Measurements from ENCODE around the gene CIC. TPM values are rescaled to one million over a fixed set of nuclear protein-coding genes. Genes with fewer than 3 reads are reported as not detected.

The CIC gene
- total RNA-seq, 1 experiment from 2014 or later, result 25.0 TPM

DNA sequence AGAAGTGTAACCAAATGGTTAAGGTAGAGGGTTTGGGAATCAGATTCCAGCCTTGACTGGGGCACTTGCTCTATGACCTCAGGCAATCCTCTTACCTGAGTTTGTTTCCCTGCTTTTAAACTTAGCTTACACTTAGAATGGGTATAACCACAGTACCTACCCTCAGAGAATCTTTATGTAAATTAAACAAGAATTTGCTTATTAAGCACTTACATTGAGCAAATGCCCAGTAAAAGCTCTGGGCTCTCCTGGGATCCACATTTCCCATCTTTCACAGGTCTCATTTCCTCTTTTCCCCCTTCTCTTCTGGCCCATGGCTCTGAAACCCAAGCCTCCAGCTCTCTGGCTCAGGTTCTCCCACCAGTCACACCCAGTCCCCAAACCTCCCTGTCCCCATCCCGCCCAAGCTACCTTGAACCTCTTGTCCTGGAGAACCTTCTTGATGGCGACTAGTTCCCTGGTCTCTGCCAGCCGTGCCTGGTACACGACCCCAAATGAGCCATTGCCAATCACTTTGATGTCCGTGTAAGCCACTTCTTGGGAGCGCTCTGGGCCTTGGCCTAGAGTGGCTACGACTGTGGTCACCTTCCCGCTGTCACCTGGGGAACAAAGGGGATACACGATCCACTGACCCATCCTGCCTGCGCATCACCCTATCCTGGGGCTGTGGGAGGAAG, 29.4 kb upstream of the CIC start:
- peak overlapping the region; percentile 76; the same call in 1 of the 2 replicates for H3K4me3 ChIP-seq (ENCODE audit: low read length)
- peaks cover 31% of the 10 kb centered on the region for H3K4me1 ChIP-seq (ENCODE audit: low read length)
- no peak overlapping the region for H3K9ac ChIP-seq (ENCODE audit: low read length)
- H4K20me1 ChIP-seq (ENCODE audit: insufficient read depth, low read depth, low read length), result peaks cover 10% of the 10 kb centered on the region; the same call in 1 of the 2 replicates
- no peaks in the 10 kb centered on the region for H3K9me3 ChIP-seq (ENCODE audit: low read length)
- no peaks in the 10 kb centered on the region for H3K27me3 ChIP-seq (ENCODE audit: low read length)
- DNase-seq, result peak; percentile 68
- H3K4me2 ChIP-seq (ENCODE audit: low read depth, low read length, poor library complexity, severe bottlenecking), result peak overlapping the region; percentile 86
- no peak overlapping the region for H2AFZ ChIP-seq (ENCODE audit: low read length)
- H3K79me2 ChIP-seq (ENCODE audit: low read length), result peaks cover 36% of the 10 kb centered on the region
- no peaks in the 10 kb centered on the region for H3K9me2 ChIP-seq (replicated peaks; ENCODE audit: insufficient read depth, low read length)
- H3K36me3 ChIP-seq (ENCODE audit: insufficient read depth, low read length), result peaks cover 20% of the 10 kb centered on the region
- H3K27ac ChIP-seq (ENCODE audit: low read length), result peak overlapping the region; percentile 19; the same call in 1 of the 2 replicates

DNA sequence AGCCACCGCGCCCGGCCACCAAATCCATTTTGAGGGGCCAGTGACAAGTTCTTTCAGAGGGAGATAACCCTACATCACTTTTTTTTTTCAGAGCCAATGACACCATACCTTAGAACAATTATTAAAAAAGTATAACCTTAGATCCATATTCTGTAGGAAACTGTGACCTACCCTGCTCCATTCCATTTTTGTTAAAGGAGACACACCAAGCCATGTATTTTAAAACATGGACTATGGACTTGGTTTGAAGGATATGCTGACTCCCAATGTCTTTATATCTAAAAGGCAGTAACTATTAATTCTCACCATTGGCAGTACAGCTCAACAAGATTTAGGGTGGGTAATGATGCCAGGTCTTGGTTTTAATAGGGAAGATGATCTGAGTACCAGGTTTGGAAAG, 27.8 kb upstream of the CIC start:
- peak overlapping the region; percentile 86 for H3K4me2 ChIP-seq (ENCODE audit: low read depth, low read length, poor library complexity, severe bottlenecking)
- no peaks in the 10 kb centered on the region for H3K27me3 ChIP-seq (ENCODE audit: low read length)
- peaks cover 10% of the 10 kb centered on the region; the same call in 1 of the 2 replicates for H4K20me1 ChIP-seq (ENCODE audit: insufficient read depth, low read depth, low read length)
- no peak overlapping the region for H2AFZ ChIP-seq (ENCODE audit: low read length)
- H3K9me2 ChIP-seq (replicated peaks; ENCODE audit: insufficient read depth, low read length), result no peaks in the 10 kb centered on the region
- peak overlapping the region; percentile 76 for H3K4me3 ChIP-seq (ENCODE audit: low read length)
- H3K36me3 ChIP-seq (ENCODE audit: insufficient read depth, low read length), result peaks cover 14% of the 10 kb centered on the region; the same call in 1 of the 2 replicates
- DNase-seq, result no peak
- peaks cover 37% of the 10 kb centered on the region for H3K4me1 ChIP-seq (ENCODE audit: low read length)
- H3K9ac ChIP-seq (ENCODE audit: low read length), result peak overlapping the region; percentile 77
- H3K79me2 ChIP-seq (ENCODE audit: low read length), result peaks cover 36% of the 10 kb centered on the region
- peak overlapping the region; percentile 35; the same call in 1 of the 2 replicates for H3K27ac ChIP-seq (ENCODE audit: low read length)
- no peaks in the 10 kb centered on the region for H3K9me3 ChIP-seq (ENCODE audit: low read length)

DNA sequence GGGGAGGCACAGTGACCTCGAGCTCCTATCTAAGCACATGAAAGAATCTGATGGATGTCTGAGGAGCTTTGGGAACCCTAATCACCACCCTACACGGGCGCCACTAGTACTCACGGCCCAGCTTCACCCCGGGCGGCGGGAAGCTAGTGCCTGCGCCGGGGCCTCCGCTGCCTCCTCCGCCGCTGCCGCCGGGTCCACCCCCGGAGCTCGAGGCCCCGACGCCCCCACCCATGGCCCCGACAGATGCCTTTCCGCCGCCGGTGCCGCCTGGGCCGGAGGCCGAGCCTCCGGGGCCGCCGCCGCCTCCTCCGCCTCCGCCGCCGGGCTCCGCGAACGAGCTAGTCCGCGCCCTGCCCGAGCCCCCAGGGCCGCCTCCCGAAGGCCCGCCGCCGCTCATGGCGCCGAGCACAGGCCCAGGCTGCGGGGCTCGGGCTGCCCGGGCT, 27.0 kb upstream of the CIC start:
- DNase-seq, result no peak
- Histone ChIP-seq H3K27me3 (ENCODE audit: low read length) (no peaks in the 10 kb centered on the region), H3K9me2 (replicated peaks; ENCODE audit: insufficient read depth, low read length) (no peaks in the 10 kb centered on the region), H3K9me3 (ENCODE audit: low read length) (no peaks in the 10 kb centered on the region), H3K4me1 (ENCODE audit: low read length) (peaks cover 37% of the 10 kb centered on the region), H3K79me2 (ENCODE audit: low read length) (peaks cover 36% of the 10 kb centered on the region), H3K27ac (ENCODE audit: low read length) (peak overlapping the region; percentile 35), H3K4me2 (ENCODE audit: low read depth, low read length, poor library complexity, severe bottlenecking) (peak overlapping the region; percentile 86), H4K20me1 (ENCODE audit: insufficient read depth, low read depth, low read length) (peaks cover 10% of the 10 kb centered on the region; the same call in 1 of the 2 replicates), H3K36me3 (ENCODE audit: insufficient read depth, low read length) (peaks cover 10% of the 10 kb centered on the region; the same call in 1 of the 2 replicates), H3K9ac (ENCODE audit: low read length) (peak overlapping the region; percentile 77), H3K4me3 (ENCODE audit: low read length) (peak overlapping the region; percentile 76), H2AFZ (ENCODE audit: low read length) (no peak overlapping the region)

DNA sequence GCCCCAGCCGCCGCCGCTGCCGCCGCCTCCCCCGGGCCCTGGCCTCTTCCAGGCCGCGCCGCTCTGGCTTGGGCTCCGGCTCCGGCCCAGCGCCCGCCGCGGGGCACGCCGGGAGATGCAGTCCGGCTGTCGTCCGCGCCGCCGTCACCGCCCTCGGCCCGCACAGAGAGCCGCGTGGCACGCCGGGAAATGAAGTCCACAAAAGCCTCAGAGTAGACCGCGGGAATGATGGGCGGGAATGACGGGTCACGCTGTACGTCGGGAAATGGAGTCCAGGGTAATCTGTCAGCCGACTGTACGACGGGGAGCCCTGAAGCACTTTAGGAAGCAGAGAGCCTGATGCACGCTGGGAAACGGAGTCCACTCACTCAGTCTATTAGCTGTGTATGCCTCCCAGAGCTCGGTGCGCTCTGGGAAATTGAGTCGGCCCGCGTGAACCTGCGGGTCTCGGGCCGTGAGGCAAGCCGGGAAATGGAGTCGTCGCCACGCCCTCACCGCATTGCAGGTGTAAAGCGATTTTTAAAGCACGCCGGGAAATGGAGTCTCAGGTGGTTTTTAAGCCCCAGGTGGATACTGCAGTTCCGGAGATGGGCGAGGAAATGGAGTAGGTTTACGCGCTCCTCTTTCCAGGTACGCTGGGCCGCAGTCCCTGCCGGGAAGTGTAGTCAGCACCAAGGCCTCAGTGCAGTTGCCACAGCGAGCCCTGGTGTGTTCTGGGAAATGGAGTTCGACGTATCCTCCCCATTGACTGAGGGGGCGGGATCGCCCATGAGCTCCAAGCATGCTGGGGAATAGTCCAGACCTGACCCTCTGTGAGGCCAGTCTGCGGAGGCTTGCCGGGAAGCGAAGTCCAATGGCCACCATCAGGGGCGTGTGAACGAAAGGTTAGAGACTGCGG, 26.3 kb upstream of the CIC start, which contains the start of gene GSK3A:
TSS of gene GSK3A (minus strand) at position 91 of the 898 bp plus-strand sequence. CDS start 137 bp downstream, outside the sequence.
- Histone ChIP-seq H3K4me3 (ENCODE audit: low read length) (peak within 1 kb of the TSS; percentile 76), H3K27me3 (ENCODE audit: low read length) (no peaks in the 10 kb centered on the region), H3K4me1 (ENCODE audit: low read length) (peaks cover 37% of the 10 kb centered on the region), H3K79me2 (ENCODE audit: low read length) (peaks cover 36% of the 10 kb centered on the region), H2AFZ (ENCODE audit: low read length) (no peak within 1 kb of the TSS), H3K36me3 (ENCODE audit: insufficient read depth, low read length) (peaks cover 10% of the 10 kb centered on the region; the same call in 1 of the 2 replicates), H3K9me3 (ENCODE audit: low read length) (no peaks in the 10 kb centered on the region), H3K4me2 (ENCODE audit: low read depth, low read length, poor library complexity, severe bottlenecking) (peak within 1 kb of the TSS; percentile 86), H4K20me1 (ENCODE audit: insufficient read depth, low read depth, low read length) (peaks cover 10% of the 10 kb centered on the region; the same call in 1 of the 2 replicates), H3K27ac (ENCODE audit: low read length) (peak within 1 kb of the TSS; percentile 92), H3K9me2 (replicated peaks; ENCODE audit: insufficient read depth, low read length) (no peaks in the 10 kb centered on the region), H3K9ac (ENCODE audit: low read length) (peak within 1 kb of the TSS; percentile 77)
- DNase-seq, result peak; percentile 99

DNA sequence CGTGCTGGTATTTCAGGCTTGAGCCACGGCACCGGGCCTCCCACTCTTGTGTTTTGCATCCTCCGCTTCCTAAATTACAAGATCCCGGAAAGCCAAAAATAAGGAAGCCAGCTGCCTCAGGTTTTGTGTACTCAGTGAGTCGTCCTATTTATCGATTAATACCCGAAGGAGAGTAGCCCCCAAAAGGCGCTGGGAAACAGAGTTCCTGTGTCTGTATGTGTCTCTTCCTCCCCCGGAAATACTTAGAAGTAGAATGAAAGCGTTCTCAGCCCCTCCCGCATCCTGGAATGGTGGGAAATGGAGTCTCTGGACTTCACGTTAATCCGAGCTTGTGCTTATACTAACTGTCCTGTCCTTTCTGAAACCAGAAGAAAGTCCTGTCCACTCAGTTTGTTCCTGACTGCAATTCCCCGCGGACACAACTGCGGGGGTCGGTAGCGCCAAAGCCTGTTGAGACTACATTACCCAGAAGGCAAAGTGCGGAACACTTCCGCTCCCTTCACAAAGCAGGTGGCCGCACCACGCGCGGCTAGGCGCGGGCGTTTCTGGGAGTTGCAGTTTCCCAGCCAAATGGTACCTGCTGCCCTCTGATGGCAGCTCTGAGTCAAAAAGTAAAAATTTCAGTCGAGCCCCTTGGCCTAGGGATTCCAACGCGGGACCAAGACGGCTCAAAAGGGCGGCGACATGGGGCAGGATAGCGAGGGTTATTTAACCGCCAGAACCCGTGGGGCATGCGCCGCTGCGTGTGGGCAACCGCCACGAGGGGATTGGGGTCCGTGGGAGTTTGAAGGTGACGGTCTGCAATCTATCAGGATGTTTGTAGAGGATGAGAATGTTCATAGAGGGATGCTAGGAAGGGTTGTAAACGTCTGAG, 24.5 kb upstream of the CIC start:
- H3K9me3 ChIP-seq (ENCODE audit: low read length), result no peaks in the 10 kb centered on the region
- peak overlapping the region; percentile 77 for H3K4me2 ChIP-seq (ENCODE audit: low read depth, low read length, poor library complexity, severe bottlenecking)
- H2AFZ ChIP-seq (ENCODE audit: low read length), result peak overlapping the region; percentile 26; the same call in 1 of the 2 replicates
- peak overlapping the region; percentile 92 for H3K27ac ChIP-seq (ENCODE audit: low read length)
- peaks cover 31% of the 10 kb centered on the region for H3K4me1 ChIP-seq (ENCODE audit: low read length)
- peak; percentile 98 for DNase-seq
- H3K27me3 ChIP-seq (ENCODE audit: low read length), result no peaks in the 10 kb centered on the region
- peak overlapping the region; percentile 73 for H3K9ac ChIP-seq (ENCODE audit: low read length)
- H3K4me3 ChIP-seq (ENCODE audit: low read length), result peak overlapping the region; percentile 76
- no peaks in the 10 kb centered on the region for H3K9me2 ChIP-seq (replicated peaks; ENCODE audit: insufficient read depth, low read length)
- H4K20me1 ChIP-seq (ENCODE audit: insufficient read depth, low read depth, low read length), result 0 out of 2 replicates have a peak, but pooled peaks cover 6% of the 10 kb centered on the region
- H3K79me2 ChIP-seq (ENCODE audit: low read length), result peaks cover 25% of the 10 kb centered on the region
- 0 out of 2 replicates have a peak, but pooled peaks cover 6% of the 10 kb centered on the region for H3K36me3 ChIP-seq (ENCODE audit: insufficient read depth, low read length)

DNA sequence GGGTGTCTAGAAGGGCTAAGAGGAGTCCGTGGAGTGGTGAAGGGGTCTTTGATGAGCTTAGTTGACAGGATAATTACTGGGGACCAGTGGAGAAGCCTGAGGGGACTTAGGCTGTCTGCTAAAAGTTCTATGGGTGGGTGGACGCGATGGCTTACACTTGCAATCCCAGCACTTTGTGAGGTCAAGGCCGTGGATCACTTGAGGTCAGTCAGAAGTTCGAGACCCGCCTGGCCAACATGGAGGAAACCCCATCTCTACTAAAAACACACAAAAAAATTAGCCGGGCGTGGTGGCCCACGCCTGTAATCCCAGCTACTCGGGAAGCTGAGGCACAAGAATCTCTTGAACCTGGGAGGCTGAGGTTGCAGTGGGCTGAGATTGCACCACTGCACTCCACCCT, 23.8 kb upstream of the CIC start:
- H3K4me2 ChIP-seq (ENCODE audit: low read depth, low read length, poor library complexity, severe bottlenecking), result peak overlapping the region; percentile 77
- H3K9me3 ChIP-seq (ENCODE audit: low read length), result no peaks in the 10 kb centered on the region
- H3K27me3 ChIP-seq (ENCODE audit: low read length), result no peaks in the 10 kb centered on the region
- DNase-seq, result no peak
- peaks cover 24% of the 10 kb centered on the region for H3K4me1 ChIP-seq (ENCODE audit: low read length)
- peak overlapping the region; percentile 42; the same call in 1 of the 2 replicates for H3K4me3 ChIP-seq (ENCODE audit: low read length)
- no peaks in the 10 kb centered on the region for H3K9me2 ChIP-seq (replicated peaks; ENCODE audit: insufficient read depth, low read length)
- H4K20me1 ChIP-seq (ENCODE audit: insufficient read depth, low read depth, low read length), result peaks cover under 1% of the 10 kb centered on the region; the same call in 1 of the 2 replicates
- 0 out of 2 replicates have a peak, but pooled peaks cover 5% of the 10 kb centered on the region for H3K36me3 ChIP-seq (ENCODE audit: insufficient read depth, low read length)
- peaks cover 19% of the 10 kb centered on the region for H3K79me2 ChIP-seq (ENCODE audit: low read length)
- H3K27ac ChIP-seq (ENCODE audit: low read length), result peak overlapping the region; percentile 62
- no peak overlapping the region for H2AFZ ChIP-seq (ENCODE audit: low read length)
- H3K9ac ChIP-seq (ENCODE audit: low read length), result peak overlapping the region; percentile 55

DNA sequence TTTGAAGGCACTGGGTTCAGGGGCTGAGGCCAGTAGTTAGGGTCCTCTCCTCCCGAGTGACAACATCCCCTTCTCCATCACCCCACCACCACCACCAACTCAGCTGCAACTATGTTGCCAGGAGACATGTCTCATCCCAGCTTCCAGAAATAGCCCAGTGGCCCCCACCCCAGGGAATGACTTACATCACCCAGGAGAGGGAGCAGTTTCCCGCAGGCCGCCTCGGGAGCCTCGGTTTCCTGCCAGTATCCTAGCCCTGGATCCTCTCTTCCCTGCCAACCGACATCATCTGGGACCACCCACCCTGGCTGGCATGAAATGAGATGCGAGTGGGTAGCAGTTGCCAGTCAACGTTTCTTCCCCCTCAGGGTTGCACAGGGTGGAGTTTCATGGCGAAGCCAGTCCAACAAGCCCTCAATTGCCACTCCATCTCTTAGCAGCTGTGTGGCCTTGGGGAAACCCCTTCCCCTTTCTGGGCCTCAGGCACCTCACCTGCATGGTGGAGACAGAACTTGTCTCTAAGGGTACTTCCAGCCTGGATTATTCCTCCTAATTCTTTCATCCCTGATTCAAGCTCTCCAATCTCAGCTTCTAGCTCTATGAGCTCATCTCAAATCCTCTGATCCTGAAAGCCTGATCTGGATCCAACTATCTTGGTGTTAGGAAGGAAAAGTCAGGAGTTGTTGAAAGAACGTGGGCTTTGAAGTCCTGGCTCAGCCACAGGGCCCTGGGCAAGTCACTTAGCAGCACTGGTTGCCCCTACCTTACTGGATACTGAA, 22.7 kb upstream of the CIC start:
- H3K9ac ChIP-seq (ENCODE audit: low read length), result no peak overlapping the region
- H2AFZ ChIP-seq (ENCODE audit: low read length), result no peak overlapping the region
- H3K27me3 ChIP-seq (ENCODE audit: low read length), result no peaks in the 10 kb centered on the region
- H3K4me3 ChIP-seq (ENCODE audit: low read length), result no peak overlapping the region
- H3K4me2 ChIP-seq (ENCODE audit: low read depth, low read length, poor library complexity, severe bottlenecking), result no peak overlapping the region
- H4K20me1 ChIP-seq (ENCODE audit: insufficient read depth, low read depth, low read length), result peaks cover 6% of the 10 kb centered on the region; the same call in 1 of the 2 replicates
- H3K27ac ChIP-seq (ENCODE audit: low read length), result 0 out of 2 replicates have a peak overlapping the region, but pooled peaks have one; percentile 27
- no peaks in the 10 kb centered on the region for H3K9me2 ChIP-seq (replicated peaks; ENCODE audit: insufficient read depth, low read length)
- DNase-seq, result no peak
- no peaks in the 10 kb centered on the region for H3K9me3 ChIP-seq (ENCODE audit: low read length)
- peaks cover 18% of the 10 kb centered on the region for H3K79me2 ChIP-seq (ENCODE audit: low read length)
- 0 out of 2 replicates have a peak, but pooled peaks cover 3% of the 10 kb centered on the region for H3K36me3 ChIP-seq (ENCODE audit: insufficient read depth, low read length)
- H3K4me1 ChIP-seq (ENCODE audit: low read length), result peaks cover 13% of the 10 kb centered on the region

Data from Karpas-422 (cell line).